Keratinocyte (primary cell): ENCODE measurements around the gene ODAD3. TPM values are rescaled to one million over a fixed set of nuclear protein-coding genes. Genes with fewer than 3 reads are reported as not detected.
"Not testable (repeated sequence)": the region's sequence is repeated elsewhere in the genome, so short reads cannot be mapped to it uniquely, and the experiment has no call there.

Experiments
- DNase-seq: peaks from one replicate; pipeline ENCODE4 v3.0.0-alpha.2; 2011; ENCODE audit warnings: low read depth, missing footprints, low spot score
- FAIRE-seq: peaks from 2 replicates; lab custom pipeline; 2011; peaks lifted over from hg19 to GRCh38; lab: Jason Lieb, UNC
- H2AFZ ChIP-seq: 2 replicates; pipeline ENCODE4 v1.6.0; 2012; ENCODE audit warnings: low read length, control low read depth, inconsistent platforms; ENCODE audit not compliant: control insufficient read depth
- H3K27ac ChIP-seq: 2 replicates; pipeline ENCODE4 v1.5.1; 2011; ENCODE audit warnings: low read length; ENCODE audit not compliant: control insufficient read depth, insufficient read depth
- H3K27me3 ChIP-seq: 3 replicates; pipeline ENCODE4 v1.6.0; 2011; ENCODE audit warnings: low read length; ENCODE audit not compliant: control insufficient read depth, insufficient read depth; ENCODE audit errors: extremely low read depth
- H3K36me3 ChIP-seq, 2 experiments: 2 replicates in 1 of 2; 3 replicates in 1 of 2; pipeline ENCODE4 v1.5.1; 2011; ENCODE audit warnings: low read length in 2 of 2, mild to moderate bottlenecking in 1 of 2; ENCODE audit not compliant: control insufficient read depth in 2 of 2, insufficient read depth in 2 of 2; ENCODE audit errors: extremely low read depth in 1 of 2
- H3K4me1 ChIP-seq: 3 replicates; pipeline ENCODE4 v1.5.1; 2011; ENCODE audit warnings: low read length; ENCODE audit not compliant: control insufficient read depth, insufficient read depth; ENCODE audit errors: extremely low read depth
- H3K4me2 ChIP-seq: 3 replicates; pipeline ENCODE4 v1.6.0; 2011; ENCODE audit warnings: low read depth, low read length; ENCODE audit not compliant: control insufficient read depth, insufficient read depth; ENCODE audit errors: extremely low read depth
- H3K4me3 ChIP-seq, 3 experiments: fragments of 200-600 bp in 1 of 3; sonication (generic) in 1 of 3; 2 replicates in 2 of 3; 3 replicates in 1 of 3; pipeline ENCODE4 v1.5.1; 2011 to 2016; ENCODE audit warnings: low read length in 3 of 3, mild to moderate bottlenecking in 3 of 3, control low read depth in 2 of 3, inconsistent platforms in 1 of 3, low read depth in 1 of 3, mixed read lengths in 1 of 3, mixed run types in 1 of 3, moderate library complexity in 1 of 3; ENCODE audit not compliant: control insufficient read depth in 2 of 3, insufficient read depth in 2 of 3; ENCODE audit errors: extremely low read depth in 1 of 3
- H3K79me2 ChIP-seq: 2 replicates; pipeline ENCODE4 v1.6.0; 2012; ENCODE audit warnings: low read length; ENCODE audit not compliant: control insufficient read depth, insufficient read depth
- H3K9ac ChIP-seq: 3 replicates; pipeline ENCODE4 v1.6.0; 2011; ENCODE audit warnings: low read length; ENCODE audit not compliant: control insufficient read depth, insufficient read depth; ENCODE audit errors: extremely low read depth
- H3K9me1 ChIP-seq: 3 replicates; pipeline ENCODE4 v1.6.0; 2011; ENCODE audit warnings: low read length; ENCODE audit not compliant: control insufficient read depth, insufficient read depth; ENCODE audit errors: extremely low read depth
- H3K9me3 ChIP-seq: 2 replicates; pipeline ENCODE4 v1.5.1; 2012; ENCODE audit warnings: low read depth, low read length; ENCODE audit not compliant: control insufficient read depth
- H4K20me1 ChIP-seq: 3 replicates; pipeline ENCODE4 v1.6.0; 2011; ENCODE audit warnings: low read length; ENCODE audit not compliant: control insufficient read depth, insufficient read depth; ENCODE audit errors: extremely low read depth
- EZH2 ChIP-seq: IDR thresholded peaks from one replicate; pipeline ENCODE4 v1.6.1; 2012; ENCODE audit warnings: inconsistent platforms, mild to moderate bottlenecking, low read length, moderate library complexity
- dilution Hi-C: fragments of 300-500 bp; cut with MboI; formaldehyde crosslinking; loops from one replicate; pipeline ENCODE4 v1.7.0; 2020; ENCODE audit warnings: low sequenced_read_pairs; ENCODE audit not compliant: extremely low pct_ligation_motif_present
- polyA plus RNA-seq, 5 experiments: library from polyadenylated mRNA; depleted of rRNA in 3 of 5; stranded (reverse) in 3 of 5; stranded (forward) in 1 of 5; unstranded in 1 of 5; fragments of >200 nt; gene quantifications; 1 replicate in 1 of 5; 2 replicates in 3 of 5; 3 replicates in 1 of 5; pipeline versions ENCODE4 v1.2.1 to v1.2.3, GENCODE V29; 2011 to 2012; ENCODE audit warnings: missing spikeins in 2 of 5, low read depth in 1 of 5, low replicate concordance in 1 of 5
- TF ChIP-seq, protein P1 (sequence below), 3 experiments: IDR thresholded peaks in 1 of 3; conservative IDR thresholded peaks in 1 of 3; optimal IDR thresholded peaks in 1 of 3; 2 replicates in 2 of 3; 3 replicates in 1 of 3; pipeline versions ENCODE3 to v1.5.1; 2011; ENCODE audit warnings: low read length in 3 of 3, mild to moderate bottlenecking in 3 of 3, moderate library complexity in 2 of 3, control low read depth in 1 of 3, inconsistent platforms in 1 of 3; ENCODE audit not compliant: insufficient read depth in 2 of 3; ENCODE audit errors: extremely low read depth in 1 of 3

The ODAD3 gene
- polyA plus RNA-seq, 1 donor (not counting 4 experiments of a cell fraction or from before 2014, with no cell fraction given): 0.09 TPM

DNA sequence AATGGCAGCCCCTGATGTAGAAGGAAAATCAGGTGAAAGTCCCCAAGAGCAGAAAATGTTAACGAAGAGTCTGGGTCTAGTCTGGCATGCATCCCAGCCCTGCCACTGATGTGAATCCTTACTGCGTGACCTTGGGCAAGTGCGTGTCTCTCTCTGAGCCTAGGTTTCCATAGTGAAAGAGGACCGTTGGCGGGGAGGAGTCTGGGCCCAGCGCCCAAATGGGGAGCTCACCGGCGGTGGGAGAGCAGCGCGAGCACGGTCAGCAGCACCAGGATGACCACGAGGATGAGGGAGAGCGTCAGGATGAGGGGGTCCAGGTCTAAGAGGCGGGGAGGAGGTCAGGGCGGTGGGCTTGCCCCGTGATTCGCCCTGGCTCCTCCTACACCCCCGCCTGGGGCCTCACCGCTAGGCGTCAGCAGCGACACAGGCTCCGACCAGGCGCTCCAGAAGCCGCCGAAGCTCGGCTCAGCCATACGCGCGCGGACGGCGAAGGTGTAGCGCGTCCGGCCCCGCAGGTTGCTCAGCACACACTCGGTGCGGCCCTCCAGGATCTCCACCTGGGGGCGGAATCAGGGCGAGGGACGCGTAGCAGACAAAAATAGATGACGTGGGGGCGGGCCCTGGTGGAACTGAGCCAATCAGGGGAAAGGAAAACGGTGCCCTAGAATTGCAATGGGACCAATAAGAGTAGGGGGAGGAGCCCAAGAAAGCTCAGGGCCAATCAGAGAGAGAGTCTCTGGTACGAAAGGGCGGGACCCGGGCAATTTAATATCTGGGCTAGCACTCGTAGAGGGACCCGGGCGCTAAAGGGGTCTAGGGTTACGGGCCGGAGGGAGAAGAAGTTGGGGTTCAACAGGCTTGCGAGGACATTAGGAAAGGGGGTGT is 54.0 kb downstream of the ODAD3 start:
- H2AFZ ChIP-seq: peak overlapping the region; percentile 98
- H3K9me1 ChIP-seq: peaks cover 7% of the 10 kb centered on the region
- no peaks in the 10 kb centered on the region for H3K79me2 ChIP-seq
- DNase-seq: peak; percentile 92
- no peak for FAIRE-seq
- peaks cover 46% of the 10 kb centered on the region for H3K4me1 ChIP-seq
- peak overlapping the region; percentile 84 for H3K9ac ChIP-seq
- peak overlapping the region; percentile 39 to 85 (median 74) for H3K4me3 ChIP-seq
- no peaks in the 10 kb centered on the region for H4K20me1 ChIP-seq
- TF ChIP-seq, protein P1, sequence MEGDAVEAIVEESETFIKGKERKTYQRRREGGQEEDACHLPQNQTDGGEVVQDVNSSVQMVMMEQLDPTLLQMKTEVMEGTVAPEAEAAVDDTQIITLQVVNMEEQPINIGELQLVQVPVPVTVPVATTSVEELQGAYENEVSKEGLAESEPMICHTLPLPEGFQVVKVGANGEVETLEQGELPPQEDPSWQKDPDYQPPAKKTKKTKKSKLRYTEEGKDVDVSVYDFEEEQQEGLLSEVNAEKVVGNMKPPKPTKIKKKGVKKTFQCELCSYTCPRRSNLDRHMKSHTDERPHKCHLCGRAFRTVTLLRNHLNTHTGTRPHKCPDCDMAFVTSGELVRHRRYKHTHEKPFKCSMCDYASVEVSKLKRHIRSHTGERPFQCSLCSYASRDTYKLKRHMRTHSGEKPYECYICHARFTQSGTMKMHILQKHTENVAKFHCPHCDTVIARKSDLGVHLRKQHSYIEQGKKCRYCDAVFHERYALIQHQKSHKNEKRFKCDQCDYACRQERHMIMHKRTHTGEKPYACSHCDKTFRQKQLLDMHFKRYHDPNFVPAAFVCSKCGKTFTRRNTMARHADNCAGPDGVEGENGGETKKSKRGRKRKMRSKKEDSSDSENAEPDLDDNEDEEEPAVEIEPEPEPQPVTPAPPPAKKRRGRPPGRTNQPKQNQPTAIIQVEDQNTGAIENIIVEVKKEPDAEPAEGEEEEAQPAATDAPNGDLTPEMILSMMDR (optimal IDR thresholded peaks at IDR 0.05 in 1 of 3, IDR thresholded peaks at IDR 0.05 in 1 of 3, conservative IDR thresholded peaks at IDR 0.05 in 1 of 3; ENCODE audit: extremely low read depth in 1 of 3, insufficient read depth in 2 of 3, low read length in 3 of 3): peak; percentile 54 to 74 (median 63)
- TF ChIP-seq EZH2: no peak
- H3K4me2 ChIP-seq: peak overlapping the region; percentile 97
- H3K9me3 ChIP-seq: no peaks in the 10 kb centered on the region
- no peaks in the 10 kb centered on the region for H3K36me3 ChIP-seq
- dilution Hi-C loops: no loop called here
- H3K27ac ChIP-seq: peak overlapping the region; percentile 90
- H3K27me3 ChIP-seq: peaks cover 9% of the 10 kb centered on the region

DNA sequence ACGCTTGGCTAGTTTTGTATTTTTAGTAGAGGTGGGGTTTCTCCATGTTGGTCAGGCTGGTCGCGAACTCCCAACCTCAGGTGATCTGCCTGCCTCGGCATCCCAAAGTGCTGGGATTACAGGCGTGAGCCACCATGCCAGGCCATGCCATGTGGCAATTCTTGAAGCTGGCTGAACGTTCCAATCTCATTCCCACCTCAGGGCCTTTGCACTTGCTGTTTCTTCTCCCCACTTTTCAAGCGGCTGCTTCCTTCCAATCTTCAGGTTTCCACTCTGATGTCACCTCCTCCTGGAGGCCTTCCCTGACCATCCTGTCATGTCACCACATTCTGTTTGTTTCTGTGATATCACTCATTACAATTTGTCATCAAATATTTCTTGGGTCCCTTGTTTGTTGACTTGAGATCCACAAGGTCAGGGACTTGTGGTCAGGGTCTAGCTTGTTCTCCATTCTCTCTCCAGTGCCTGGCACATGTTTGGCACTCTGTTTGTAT is 55.0 kb downstream of the ODAD3 start:
- no peak for FAIRE-seq
- no peaks in the 10 kb centered on the region for H3K36me3 ChIP-seq
- peaks cover 7% of the 10 kb centered on the region for H3K9me1 ChIP-seq
- no peak for TF ChIP-seq EZH2
- TF ChIP-seq, protein P1 (optimal IDR thresholded peaks at IDR 0.05 in 1 of 3, IDR thresholded peaks at IDR 0.05 in 1 of 3, conservative IDR thresholded peaks at IDR 0.05 in 1 of 3; ENCODE audit: extremely low read depth in 1 of 3, insufficient read depth in 2 of 3, low read length in 3 of 3): no peak
- no peak overlapping the region for H3K9ac ChIP-seq
- peak overlapping the region; percentile 97 for H3K4me2 ChIP-seq
- peak overlapping the region in 1 of 3 experiments; percentile 85 for H3K4me3 ChIP-seq
- no peaks in the 10 kb centered on the region for H4K20me1 ChIP-seq
- H3K4me1 ChIP-seq: peaks cover 52% of the 10 kb centered on the region
- DNase-seq: no peak
- peaks cover 9% of the 10 kb centered on the region for H3K27me3 ChIP-seq
- dilution Hi-C loops: no loop called here
- H3K27ac ChIP-seq: no peak overlapping the region
- H3K9me3 ChIP-seq: no peaks in the 10 kb centered on the region
- H3K79me2 ChIP-seq: peaks cover 4% of the 10 kb centered on the region
- H2AFZ ChIP-seq: no peak overlapping the region

DNA sequence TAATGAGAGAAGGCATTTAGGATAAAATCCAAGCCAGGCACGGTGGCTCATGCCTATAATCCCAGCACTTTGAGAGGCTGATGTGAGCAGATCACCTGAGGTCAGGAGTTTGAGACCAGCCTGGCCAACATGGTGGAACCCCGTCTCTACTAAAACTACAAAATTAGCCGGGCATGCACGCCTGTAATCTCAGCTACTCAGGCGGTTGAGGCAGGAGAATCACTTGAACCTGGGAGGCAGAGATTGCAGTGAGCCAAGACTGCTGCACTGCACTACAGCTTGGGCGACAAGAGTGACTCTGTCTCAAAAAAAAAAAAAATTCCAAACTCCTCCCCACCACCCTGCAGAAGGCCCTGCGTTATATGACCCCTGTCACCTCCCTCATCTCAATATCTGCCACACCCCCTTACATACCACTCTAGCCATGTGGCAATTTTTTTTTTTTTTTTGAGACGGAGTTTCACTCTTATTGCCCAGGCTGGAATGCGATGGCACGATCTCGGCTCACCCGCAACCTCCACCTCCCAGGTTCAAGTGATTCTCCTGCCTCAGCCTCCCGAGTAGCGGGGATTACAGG is 55.6 kb downstream of the ODAD3 start:
- H3K9me1 ChIP-seq, H3K27ac ChIP-seq, H3K9ac ChIP-seq, H4K20me1 ChIP-seq, H3K9me3 ChIP-seq, H3K4me3 ChIP-seq, DNase-seq, H3K4me2 ChIP-seq, dilution Hi-C loops, H3K36me3 ChIP-seq, H3K27me3 ChIP-seq, FAIRE-seq, H3K79me2 ChIP-seq, H2AFZ ChIP-seq: not testable (repeated sequence)
- H3K4me1 ChIP-seq: peaks cover 52% of the 10 kb centered on the region
